GM18519 (cell line): ENCODE measurements around the gene PRKCE.
"Not testable (repeated sequence)": the region's sequence is repeated elsewhere in the genome, so short reads cannot be mapped to it uniquely, and the experiment has no call there.

Experiments used
- ATAC-seq: cut with Tn5 transposase; IDR thresholded peaks from one replicate; pipeline ENCODE4 v1.9.1; 2021; ENCODE audit warnings: mild to moderate bottlenecking, moderate library complexity; ENCODE audit not compliant: unreplicated experiment, low FRiP score

The PRKCE gene

DNA sequence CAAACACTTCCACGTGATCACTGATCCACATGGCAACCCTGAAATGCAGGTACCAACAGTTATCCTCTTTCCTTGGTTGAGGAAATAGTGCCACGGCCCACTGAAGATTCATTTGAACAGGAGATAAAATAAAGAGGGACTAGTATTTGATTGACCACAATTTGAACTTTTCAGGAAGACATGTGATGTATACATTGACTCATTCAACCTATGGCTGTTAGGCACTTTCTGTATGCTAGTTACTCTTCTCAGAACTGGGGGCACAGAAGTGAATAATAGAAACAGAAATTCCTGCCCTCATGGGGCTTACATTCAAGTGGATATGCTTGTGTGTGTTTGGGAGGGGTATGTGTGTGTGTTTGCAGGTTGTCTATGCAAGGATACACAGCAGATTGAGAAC is 199.6 kb downstream of the PRKCE start:
- ATAC-seq = no peak

DNA sequence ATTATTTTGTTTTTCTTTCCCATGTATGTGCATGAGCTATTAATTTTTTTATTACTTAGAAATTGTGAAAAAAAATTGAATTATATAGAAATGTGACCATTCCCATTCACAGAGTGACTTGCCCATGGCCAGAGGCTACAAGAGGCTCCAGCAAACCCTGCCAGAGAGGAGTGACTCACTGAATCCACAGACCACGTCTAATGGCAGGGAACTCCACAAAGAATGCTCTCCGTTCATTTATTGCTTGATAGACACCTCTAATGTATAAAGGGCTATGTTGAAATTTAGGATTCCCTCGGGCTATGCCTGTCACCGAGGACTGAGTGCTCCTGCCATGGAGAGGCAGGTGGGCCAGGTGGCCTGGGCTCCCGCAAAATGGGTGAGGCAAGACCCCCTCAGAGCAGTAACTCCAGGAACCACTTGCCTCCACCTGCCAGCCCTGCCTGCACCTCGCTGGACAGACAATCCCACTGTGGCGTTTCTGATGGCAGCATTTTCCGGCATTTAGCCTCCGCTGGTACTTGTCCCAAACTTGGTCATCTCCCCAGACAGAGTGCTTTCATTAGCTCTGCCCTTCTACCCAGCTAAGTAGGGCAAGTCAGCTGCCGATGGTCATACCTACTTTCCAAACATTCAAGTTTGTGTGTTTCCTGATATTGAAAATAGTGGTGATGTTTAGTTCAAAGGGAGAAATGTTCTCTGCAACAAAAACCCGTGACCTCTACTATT is 200.3 kb downstream of the PRKCE start:
- no peak for ATAC-seq

DNA sequence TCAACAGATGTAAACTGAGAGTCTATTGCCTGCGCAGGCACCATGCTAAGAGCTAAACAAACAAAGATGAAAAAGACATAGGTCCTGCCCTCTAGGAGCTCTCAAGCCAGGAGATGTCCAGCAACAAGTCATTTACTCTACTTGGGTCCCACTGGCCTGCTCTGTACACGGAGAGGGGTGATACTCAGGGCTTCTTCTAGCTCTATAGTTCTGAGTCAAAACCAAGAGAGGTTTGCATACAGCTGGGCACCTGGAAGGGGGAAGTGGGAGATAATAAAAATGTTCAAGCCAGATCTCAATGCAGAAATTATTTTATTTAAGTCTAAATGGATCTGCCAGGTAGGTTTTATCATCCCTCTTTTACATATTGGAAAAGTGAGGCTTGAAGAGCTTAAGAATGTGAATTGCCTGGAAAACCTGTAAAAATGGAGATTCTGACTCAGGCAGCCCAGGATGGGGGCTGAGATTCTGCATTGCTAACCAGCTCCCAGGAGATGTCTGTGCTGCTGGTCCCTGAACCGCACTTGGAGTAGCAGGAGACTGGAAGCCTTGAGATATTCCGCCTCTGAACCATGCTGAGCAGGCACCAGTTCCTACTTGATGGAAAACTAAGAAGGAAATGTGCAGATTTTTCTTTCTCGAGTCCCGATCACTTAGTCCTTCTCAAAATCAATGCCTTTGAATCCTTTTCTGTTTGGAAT is 201.1 kb downstream of the PRKCE start:
- peak; percentile 64 for ATAC-seq

- no peak for ATAC-seq
Measured at GRCh38 chr2:45855374-45855773, 203.9 kb downstream of the PRKCE start.

DNA sequence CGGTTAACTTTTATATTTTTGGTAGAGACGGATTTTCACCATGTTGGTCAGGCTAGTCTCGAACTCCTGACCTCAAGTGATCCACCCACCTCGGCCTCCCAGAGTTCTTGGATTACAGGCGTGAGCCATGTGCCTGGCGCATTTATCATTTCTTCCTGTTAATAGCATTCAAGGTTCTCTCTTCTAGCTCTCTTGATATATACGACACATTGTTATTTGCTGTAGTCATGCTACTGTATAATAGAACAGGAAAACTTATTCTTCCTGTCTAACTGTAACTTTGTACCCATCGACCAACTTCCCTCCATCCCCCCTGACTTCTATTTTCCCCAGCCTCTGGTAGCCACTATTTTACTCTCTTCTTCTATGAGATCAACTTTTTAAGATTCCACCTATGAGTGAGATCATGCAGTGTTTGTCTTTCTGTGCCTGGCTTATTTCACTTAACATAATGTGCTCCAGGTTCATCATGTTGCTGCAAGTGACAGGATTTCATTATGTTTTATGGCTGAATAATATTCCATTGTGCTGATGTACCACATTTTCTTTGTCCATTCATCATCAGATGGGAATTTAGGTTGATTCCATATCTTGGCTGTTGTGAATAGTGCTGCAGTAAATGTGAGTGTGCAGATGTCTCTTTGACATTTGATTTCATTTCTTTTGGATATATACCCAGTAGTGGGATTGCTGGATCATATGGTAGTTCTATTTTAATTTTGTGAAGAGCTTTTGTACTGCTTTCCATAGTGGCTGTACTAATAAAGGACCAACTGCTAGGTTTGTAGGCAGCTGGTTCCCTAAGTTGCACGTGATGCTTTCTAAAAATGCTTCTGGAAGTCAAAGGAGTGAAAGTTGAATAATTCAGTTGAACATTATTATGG is 205.2 kb downstream of the PRKCE start:
- ATAC-seq = no peak

GRCh38 chr2:45857275-45857609 is 205.8 kb downstream of the PRKCE start:
- no peak for ATAC-seq

- no peak for ATAC-seq
Measured at GRCh38 chr2:45857867-45858520, 206.5 kb downstream of the PRKCE start.

DNA sequence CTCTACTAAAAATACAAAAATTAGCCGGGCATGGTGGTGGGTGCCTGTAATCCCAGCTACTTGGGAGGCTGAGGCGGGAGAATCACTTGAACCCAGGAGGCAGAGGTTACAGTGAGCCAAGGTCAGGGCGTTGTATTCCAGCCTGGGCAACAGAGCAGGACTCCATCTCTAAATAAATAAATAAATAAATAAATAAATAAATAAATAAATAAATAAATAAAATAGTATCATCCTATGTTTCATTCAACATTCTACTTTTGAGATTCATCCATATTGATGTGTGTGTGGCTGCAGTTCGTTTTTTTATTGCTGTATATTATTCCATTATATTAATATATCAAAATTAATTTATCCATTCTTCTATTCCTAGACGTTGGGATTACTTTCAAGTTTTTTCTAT is 207.4 kb downstream of the PRKCE start:
- not testable (repeated sequence) for ATAC-seq

DNA sequence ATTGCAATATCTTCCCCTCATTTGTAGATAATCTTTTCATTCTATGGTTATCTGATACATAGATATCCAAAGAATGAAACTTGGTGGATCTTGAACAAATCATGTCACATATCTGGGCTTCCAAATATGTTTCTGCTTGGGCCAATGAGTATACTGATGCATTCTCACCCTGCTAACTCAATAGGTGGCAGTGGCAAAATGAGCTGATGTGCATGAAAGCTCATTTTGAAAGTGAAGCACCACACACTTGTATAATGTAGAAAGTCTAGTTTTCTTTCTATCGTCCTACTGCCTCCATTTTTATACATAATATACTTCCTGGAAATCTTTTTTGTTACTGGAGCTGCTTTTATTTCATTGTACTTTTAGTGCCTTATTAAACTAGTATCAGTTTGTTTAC is 208.2 kb downstream of the PRKCE start:
- no peak for ATAC-seq

DNA sequence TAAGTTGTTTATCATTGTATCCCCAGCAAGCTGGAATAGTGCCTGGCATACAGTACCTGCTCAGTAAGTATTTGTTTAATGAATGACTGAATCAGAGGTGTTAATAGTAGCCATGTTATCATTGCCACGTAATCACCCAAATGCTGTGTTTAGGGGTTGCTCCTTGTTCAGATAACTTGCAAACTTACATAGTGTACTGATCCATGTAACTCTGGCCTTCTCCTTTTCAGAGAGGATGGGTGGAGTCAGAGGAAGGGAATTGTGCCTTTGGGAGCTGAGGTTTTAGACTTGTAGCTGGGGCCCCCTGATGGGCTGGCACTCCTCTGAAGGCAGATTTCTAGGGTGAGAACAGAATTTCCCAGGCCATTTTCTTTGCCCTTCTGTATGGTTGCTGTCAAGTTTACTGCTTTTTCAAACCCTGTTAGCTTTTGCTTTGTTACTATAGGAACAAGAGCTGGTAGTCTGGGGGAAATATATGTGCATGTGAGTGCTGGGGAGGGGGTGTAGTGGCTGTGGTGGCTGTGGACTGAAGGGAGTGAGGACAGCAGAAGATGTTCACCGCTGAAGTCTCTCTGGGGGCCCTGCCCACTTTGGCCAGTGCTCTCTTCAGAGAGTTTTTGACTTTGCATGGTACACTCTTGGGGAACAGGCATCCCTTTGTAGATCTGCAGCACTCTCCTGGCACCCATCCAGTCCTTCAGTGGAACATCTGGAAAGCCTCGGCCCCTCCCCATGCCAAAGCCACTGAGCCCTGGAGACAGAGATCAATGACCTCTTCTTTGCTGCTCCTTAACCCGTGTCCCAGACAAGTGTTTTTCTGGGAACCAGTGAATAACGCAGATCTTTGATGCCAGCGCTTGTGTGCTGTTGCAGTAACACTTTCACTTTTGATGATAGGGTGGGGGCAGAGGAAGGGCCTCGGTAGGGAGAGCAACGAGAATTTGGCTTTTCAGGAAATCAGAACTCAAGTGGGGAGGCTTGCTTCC is 209.0 kb downstream of the PRKCE start:
- no peak for ATAC-seq

GRCh38 chr2:45862843-45863242 is 211.4 kb downstream of the PRKCE start:
- no peak for ATAC-seq

DNA sequence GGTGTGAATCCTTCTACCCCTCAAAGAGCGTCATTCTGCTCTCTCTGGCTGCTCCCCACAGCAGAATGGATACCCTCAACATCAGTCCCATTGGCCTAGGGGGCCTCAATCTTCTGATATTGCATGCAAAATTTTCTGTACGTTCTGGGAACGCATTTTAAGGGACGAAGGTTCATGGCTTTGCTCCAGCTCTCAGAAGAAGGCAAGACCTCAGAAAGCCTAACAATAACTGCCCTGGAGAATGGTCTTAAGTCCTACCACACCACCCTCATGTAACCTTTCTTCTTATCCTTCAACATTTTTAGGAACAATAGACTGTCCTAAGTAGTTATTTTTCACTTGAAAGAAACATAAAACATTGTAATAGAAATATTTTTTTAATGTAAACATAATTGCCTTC is 212.6 kb downstream of the PRKCE start:
- no peak for ATAC-seq

- ATAC-seq = no peak
Measured at GRCh38 chr2:45867349-45867748, 215.9 kb downstream of the PRKCE start.

DNA sequence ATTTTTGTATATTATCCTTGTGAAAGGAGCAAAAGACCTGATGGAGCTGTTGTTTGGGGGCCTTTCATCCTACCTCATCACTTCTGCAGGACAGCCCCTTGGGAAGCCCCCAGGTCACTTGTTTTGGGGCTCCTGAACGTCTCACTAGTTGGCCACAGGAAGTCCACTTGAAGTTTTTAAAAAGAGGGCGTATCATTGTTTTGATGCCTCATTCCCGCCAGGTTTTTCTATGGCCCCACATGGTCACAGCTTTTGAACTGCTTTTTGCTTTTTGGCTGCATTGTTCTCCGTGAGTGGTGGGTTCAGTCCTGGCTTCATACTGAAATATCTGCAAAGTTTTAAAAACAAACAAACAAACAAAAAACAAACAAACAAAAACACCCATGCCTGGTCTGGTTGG is 216.3 kb downstream of the PRKCE start:
- ATAC-seq = no peak

- no peak for ATAC-seq
Measured at GRCh38 chr2:45869165-45869501, 217.7 kb downstream of the PRKCE start.

DNA sequence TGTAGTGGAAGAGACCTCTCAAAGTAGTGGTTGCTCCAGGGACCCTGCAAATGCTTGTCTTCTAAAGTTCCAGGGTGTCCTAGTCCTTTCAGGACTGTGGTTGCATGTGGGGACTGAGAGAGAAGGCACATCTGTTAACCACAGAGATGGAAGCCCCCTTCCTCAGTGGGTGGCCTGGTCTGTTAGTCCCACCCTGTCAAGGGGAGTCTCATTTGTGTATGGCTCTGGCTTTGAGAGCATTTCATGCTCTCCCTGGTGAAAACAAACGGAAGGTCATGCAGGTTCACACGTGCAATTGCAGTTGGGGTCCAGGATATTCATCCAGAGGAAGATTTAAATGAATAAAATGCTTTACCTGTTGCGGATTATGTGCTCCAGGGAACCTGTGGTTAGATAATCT is 219.6 kb downstream of the PRKCE start:
- ATAC-seq = no peak

GRCh38 chr2:45871541-45871940 is 220.1 kb downstream of the PRKCE start:
- no peak for ATAC-seq

- ATAC-seq = no peak
Measured at GRCh38 chr2:45872211-45872610, 220.7 kb downstream of the PRKCE start.

- ATAC-seq = no peak
Measured at GRCh38 chr2:45874344-45874743, 222.9 kb downstream of the PRKCE start.

DNA sequence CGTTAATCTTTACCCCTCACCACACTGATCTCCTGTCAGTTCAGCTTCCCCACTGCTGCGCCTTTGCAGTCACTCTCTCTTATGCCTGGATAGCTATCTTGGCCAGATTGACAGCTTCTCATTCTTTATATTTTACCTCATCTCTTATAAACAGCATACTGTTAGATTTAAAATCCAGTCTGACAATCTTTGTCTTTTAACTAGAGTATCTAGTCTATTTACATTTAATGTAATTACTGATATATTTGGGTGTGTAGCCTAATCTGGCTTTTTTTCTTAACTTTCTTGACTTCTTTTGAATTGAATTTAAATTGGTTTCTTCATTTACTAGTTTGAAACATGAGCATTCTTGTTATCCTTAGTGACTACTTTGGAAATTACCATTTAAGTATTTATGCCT is 225.1 kb downstream of the PRKCE start:
- no peak for ATAC-seq
